ENCODE results near the gene P2RX1.

Gene P2RX1

DNA sequence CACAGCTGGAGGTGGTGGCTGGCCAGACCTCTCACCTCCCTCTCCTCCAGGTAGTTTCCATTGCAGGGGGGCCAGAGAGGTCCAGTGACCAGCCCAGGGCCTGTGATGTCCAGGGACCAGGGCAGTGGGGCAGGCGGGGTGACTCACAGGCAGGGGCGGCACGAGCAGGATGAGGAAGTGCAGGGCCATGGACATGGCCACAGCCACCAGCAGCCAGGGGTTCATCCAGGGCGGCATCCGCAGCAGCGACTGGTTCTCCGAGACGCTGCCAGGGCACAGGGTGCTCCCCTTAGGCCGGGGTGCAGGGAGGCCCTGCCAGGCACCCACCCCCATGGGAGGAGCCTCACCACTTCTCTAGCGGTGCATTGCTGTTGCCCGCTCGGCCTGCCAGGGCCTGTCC is 12.9 kb upstream of the P2RX1 start:
- no peak overlapping the region for H2AFZ ChIP-seq (ENCODE audit: low read length)
- no peak for TF ChIP-seq EZH2 (IDR thresholded peaks at IDR 0.05; ENCODE audit: borderline replicate concordance, low read length)
- TF ChIP-seq, protein P1, sequence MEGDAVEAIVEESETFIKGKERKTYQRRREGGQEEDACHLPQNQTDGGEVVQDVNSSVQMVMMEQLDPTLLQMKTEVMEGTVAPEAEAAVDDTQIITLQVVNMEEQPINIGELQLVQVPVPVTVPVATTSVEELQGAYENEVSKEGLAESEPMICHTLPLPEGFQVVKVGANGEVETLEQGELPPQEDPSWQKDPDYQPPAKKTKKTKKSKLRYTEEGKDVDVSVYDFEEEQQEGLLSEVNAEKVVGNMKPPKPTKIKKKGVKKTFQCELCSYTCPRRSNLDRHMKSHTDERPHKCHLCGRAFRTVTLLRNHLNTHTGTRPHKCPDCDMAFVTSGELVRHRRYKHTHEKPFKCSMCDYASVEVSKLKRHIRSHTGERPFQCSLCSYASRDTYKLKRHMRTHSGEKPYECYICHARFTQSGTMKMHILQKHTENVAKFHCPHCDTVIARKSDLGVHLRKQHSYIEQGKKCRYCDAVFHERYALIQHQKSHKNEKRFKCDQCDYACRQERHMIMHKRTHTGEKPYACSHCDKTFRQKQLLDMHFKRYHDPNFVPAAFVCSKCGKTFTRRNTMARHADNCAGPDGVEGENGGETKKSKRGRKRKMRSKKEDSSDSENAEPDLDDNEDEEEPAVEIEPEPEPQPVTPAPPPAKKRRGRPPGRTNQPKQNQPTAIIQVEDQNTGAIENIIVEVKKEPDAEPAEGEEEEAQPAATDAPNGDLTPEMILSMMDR (IDR thresholded peaks at IDR 0.05; ENCODE audit: low read length) = no peak
- no peaks in the 10 kb centered on the region for H3K9me3 ChIP-seq (ENCODE audit: low read length)
- peaks cover 94% of the 10 kb centered on the region for H3K36me3 ChIP-seq (ENCODE audit: insufficient read depth, low read length)
- no peak overlapping the region for H3K4me2 ChIP-seq (ENCODE audit: low read length)
- H3F3A ChIP-seq (ENCODE audit: insufficient read depth, low read length) = no peaks in the 10 kb centered on the region
- no peaks in the 10 kb centered on the region for H3K4me1 ChIP-seq (ENCODE audit: insufficient read depth, low read length, severe bottlenecking)
- H3K9me2 ChIP-seq (ENCODE audit: low read depth, low read length) = no peaks in the 10 kb centered on the region
- no peaks in the 10 kb centered on the region for H3K27me3 ChIP-seq (ENCODE audit: insufficient read depth, low read length)
- H3K79me2 ChIP-seq (ENCODE audit: insufficient read depth, low read length) = no peaks in the 10 kb centered on the region
- no peaks in the 10 kb centered on the region for H4K20me1 ChIP-seq (ENCODE audit: insufficient read depth, low read length)
- no peak overlapping the region for H3K27ac ChIP-seq (ENCODE audit: low read depth, low read length, poor library complexity, severe bottlenecking)
- no peak overlapping the region for H3K9ac ChIP-seq (ENCODE audit: low read length)
- H3K4me3 ChIP-seq (ENCODE audit: low read depth, low read length, poor library complexity, severe bottlenecking) = no peak overlapping the region

DNA sequence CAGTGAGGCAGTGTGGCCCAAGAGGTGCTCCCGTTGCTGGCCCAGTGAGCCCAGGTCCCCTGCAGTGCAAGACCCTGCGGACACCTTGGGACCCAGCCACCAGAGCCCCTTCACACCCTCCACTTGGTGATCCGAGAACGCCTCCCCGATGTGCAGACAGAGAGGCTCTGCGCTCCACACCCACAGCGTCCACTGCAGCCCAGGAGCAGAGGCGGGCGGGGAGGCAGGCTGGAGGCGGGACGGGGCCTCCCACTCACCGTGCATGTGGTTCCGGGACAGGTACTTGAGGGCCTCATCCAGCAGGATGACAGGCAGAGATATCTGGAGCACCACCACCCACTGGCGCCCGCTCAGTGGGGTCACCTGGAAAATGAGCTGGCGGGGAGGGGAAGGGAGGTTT is 12.1 kb upstream of the P2RX1 start:
- H3K27me3 ChIP-seq (ENCODE audit: insufficient read depth, low read length) = no peaks in the 10 kb centered on the region
- no peaks in the 10 kb centered on the region for H3K9me2 ChIP-seq (ENCODE audit: low read depth, low read length)
- no peak overlapping the region for H3K4me2 ChIP-seq (ENCODE audit: low read length)
- H3K9ac ChIP-seq (ENCODE audit: low read length) = no peak overlapping the region
- H3K4me3 ChIP-seq (ENCODE audit: low read depth, low read length, poor library complexity, severe bottlenecking) = no peak overlapping the region
- H3K9me3 ChIP-seq (ENCODE audit: low read length) = no peaks in the 10 kb centered on the region
- no peaks in the 10 kb centered on the region for H3F3A ChIP-seq (ENCODE audit: insufficient read depth, low read length)
- no peaks in the 10 kb centered on the region for H4K20me1 ChIP-seq (ENCODE audit: insufficient read depth, low read length)
- peaks cover 88% of the 10 kb centered on the region for H3K36me3 ChIP-seq (ENCODE audit: insufficient read depth, low read length)
- no peak overlapping the region for H3K27ac ChIP-seq (ENCODE audit: low read depth, low read length, poor library complexity, severe bottlenecking)
- TF ChIP-seq EZH2 (IDR thresholded peaks at IDR 0.05; ENCODE audit: borderline replicate concordance, low read length) = no peak
- TF ChIP-seq, protein P1 (IDR thresholded peaks at IDR 0.05; ENCODE audit: low read length) = no peak
- H3K4me1 ChIP-seq (ENCODE audit: insufficient read depth, low read length, severe bottlenecking) = no peaks in the 10 kb centered on the region
- no peak overlapping the region for H2AFZ ChIP-seq (ENCODE audit: low read length)
- no peaks in the 10 kb centered on the region for H3K79me2 ChIP-seq (ENCODE audit: insufficient read depth, low read length)

DNA sequence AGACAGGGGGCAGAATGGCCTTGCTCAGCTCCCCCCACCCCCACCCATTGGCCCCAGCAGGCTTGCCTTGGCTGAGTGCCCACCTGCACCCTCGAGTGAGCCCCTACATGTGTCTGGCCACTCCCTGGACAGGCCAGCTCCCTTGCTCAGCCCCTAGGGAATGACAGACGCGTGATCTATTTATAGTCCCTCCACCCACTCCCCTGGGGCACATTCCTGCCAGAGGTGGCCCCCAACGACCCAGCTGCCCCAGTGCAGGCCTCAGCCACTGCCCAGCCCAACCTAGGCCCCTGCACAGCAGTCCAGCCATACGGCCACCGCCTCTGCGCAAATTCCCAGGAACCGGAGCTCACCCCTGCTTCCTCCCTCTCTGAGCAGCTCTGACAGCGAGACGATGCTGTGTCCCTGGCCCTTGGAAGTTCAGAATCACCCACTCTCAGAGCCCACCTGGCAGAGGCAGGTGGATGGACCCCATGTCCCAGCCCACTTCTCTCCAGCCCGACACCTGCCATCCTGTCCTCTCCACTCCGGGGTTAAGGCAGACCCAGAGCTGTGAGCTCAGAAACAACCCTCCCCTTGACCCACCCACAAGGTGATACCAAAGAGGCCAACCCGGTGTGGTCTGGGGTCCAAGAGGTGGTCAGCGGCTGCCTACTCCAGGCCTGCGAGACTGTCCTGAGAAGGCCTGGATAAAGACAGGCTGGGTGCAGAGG is 11.5 kb upstream of the P2RX1 start:
- TF ChIP-seq, protein P1 (IDR thresholded peaks at IDR 0.05; ENCODE audit: low read length) = no peak
- TF ChIP-seq EZH2 (IDR thresholded peaks at IDR 0.05; ENCODE audit: borderline replicate concordance, low read length) = no peak
- H3K4me2 ChIP-seq (ENCODE audit: low read length) = no peak overlapping the region
- no peak overlapping the region for H3K9ac ChIP-seq (ENCODE audit: low read length)

More for the DNA sequence above, 11.5 kb upstream of the P2RX1 start:
- Histone ChIP-seq H3K79me2 (ENCODE audit: insufficient read depth, low read length) (no peaks in the 10 kb centered on the region), H4K20me1 (ENCODE audit: insufficient read depth, low read length) (no peaks in the 10 kb centered on the region), H3K9me2 (ENCODE audit: low read depth, low read length) (no peaks in the 10 kb centered on the region), H3K27ac (ENCODE audit: low read depth, low read length, poor library complexity, severe bottlenecking) (no peak overlapping the region), H3K4me3 (ENCODE audit: low read depth, low read length, poor library complexity, severe bottlenecking) (no peak overlapping the region), H3K27me3 (ENCODE audit: insufficient read depth, low read length) (no peaks in the 10 kb centered on the region), H3K36me3 (ENCODE audit: insufficient read depth, low read length) (peaks cover 83% of the 10 kb centered on the region), H3F3A (ENCODE audit: insufficient read depth, low read length) (no peaks in the 10 kb centered on the region), H3K4me1 (ENCODE audit: insufficient read depth, low read length, severe bottlenecking) (peaks cover 3% of the 10 kb centered on the region), H3K9me3 (ENCODE audit: low read length) (no peaks in the 10 kb centered on the region), H2AFZ (ENCODE audit: low read length) (no peak overlapping the region)
